HG03571 (cell line): ENCODE measurements around the gene WDR17.
A peak's percentile ranks its signal among the peaks of the same experiment; 100 is the strongest.
"Not testable (repeated sequence)": the region's sequence is repeated elsewhere in the genome, so short reads cannot be mapped to it uniquely, and the experiment has no call there.

Source experiments
- ATAC-seq: cut with Tn5 transposase; IDR thresholded peaks from one replicate; pipeline ENCODE4 v1.9.1; 2021; ENCODE audit not compliant: unreplicated experiment

WDR17 gene

GRCh38 chr4:176189891-176190795 lies 124.5 kb downstream of the WDR17 start:
- ATAC-seq: no peak

DNA sequence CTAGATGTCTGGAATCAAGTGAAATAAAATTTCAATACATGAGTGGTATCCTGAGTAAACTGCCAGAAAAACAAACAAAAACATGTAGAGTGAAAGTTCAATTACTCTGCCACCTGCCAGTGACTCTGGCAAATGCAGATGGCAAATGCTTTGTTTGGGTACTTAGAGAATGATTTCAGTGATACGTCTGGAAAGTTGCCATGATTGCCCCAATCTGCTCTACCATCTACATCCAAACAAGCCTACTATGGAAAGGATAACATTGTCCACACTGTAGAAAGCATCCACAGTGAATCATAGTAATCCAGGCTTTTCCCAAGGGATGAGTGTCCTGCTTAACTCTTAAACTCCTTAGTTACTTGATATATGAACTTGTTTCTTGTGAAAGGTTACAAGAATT lies 126.3 kb downstream of the WDR17 start:
- ATAC-seq: no peak

- ATAC-seq: no peak
These were observed 127.5 kb downstream of the WDR17 start for GRCh38 chr4:176193126-176193525.

DNA sequence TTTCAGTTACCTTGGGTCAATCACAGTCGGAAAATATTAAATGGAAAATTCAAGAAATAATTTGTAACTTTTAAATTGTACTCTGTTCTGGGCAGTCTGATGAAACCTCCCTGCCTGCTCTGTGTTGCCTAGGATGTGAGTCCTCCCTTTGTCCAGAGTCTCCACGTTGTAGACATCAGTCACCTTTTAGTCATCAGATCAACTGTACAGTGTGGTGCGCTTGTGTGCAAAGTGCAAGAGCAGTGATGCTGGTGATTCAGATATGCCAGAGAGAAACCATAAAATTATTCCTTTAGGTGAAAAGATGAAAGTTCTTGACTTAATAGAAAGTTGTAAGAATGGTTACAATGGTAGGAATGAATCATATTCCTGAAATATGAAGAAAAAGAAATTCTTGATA lies 128.3 kb downstream of the WDR17 start:
- no peak for ATAC-seq

- peak; percentile 99 for ATAC-seq
These were observed 129.7 kb downstream of the WDR17 start, which contains the start of gene SPATA4 for GRCh38 chr4:176195184-176195978. Gene SPATA4 (minus strand): TSS chr4:176195585. CDS start chr4:176195562, 23 bp downstream.

DNA sequence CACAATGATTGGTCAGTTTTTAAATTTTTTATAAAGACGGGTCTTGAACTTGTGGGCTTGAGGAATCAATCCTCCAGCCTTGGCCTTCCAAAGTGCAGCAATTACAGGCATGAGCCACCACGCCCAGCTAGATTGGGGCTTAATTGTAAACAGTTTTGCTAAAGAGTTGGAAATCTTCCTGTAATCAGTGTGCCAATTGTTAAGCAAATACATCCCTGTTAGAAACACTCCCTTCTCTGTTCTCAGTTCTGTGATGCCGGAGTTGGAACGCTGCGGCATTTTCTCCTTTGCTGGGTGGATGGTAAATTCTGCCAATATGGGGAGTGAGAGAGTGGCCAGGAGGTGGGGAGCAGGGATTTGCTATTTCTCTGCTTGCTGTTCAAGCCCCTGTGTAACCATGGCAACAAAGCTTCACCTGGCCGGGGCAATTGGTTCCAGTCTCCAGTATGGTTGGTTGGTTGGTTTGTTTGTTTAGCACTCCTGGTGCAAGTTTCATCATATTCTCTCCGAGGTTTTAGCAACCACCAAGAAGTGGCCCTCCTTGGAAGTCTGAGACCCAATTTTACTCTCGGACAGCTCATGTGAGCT lies 132.8 kb downstream of the WDR17 start:
- no peak for ATAC-seq

DNA sequence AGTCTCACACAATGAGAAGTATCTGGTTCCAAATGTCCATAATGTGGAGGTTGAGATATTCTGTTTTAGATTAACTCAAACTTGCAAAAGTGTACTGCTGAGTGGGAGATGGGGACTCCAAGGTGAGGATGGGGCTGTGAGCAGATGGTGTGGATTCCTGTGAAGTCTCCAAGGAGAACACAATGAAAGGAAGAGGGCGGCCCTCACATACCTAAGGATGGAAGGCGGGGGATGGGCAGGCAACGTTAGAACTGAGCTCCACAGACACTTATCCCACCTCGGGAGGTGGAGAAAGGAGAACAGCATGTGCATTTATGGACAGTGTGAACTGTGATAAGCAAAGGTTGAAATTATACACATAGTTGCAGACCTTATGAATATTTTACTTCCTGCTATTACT lies 139.7 kb downstream of the WDR17 start:
- no peak for ATAC-seq

GRCh38 chr4:176207839-176208238 lies 142.2 kb downstream of the WDR17 start:
- ATAC-seq: no peak

GRCh38 chr4:176209535-176209934 lies 143.9 kb downstream of the WDR17 start:
- ATAC-seq: no peak

- ATAC-seq: no peak
These were observed 144.5 kb downstream of the WDR17 start for GRCh38 chr4:176210101-176210500.

- ATAC-seq: no peak
These were observed 145.1 kb downstream of the WDR17 start for GRCh38 chr4:176210579-176211296.

DNA sequence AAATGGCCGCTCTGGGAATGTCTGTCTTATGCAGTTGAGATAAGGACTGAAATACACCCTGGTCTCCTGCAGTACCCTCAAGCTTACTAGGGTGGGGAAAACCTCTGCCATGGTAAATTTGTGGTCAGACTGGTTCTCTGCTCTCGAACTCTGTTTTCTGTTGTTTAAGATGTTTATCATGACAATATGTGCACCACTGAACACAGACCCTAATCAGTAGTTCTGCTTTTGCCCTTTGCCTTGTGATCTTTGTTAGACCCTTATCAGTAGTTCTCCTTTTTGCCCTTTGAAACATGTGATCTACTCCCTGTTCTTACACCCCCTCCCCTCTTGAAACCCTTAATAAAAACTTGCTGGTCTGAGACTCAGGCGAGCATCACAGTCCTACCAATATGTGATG lies 146.7 kb downstream of the WDR17 start:
- ATAC-seq: not testable (repeated sequence)

DNA sequence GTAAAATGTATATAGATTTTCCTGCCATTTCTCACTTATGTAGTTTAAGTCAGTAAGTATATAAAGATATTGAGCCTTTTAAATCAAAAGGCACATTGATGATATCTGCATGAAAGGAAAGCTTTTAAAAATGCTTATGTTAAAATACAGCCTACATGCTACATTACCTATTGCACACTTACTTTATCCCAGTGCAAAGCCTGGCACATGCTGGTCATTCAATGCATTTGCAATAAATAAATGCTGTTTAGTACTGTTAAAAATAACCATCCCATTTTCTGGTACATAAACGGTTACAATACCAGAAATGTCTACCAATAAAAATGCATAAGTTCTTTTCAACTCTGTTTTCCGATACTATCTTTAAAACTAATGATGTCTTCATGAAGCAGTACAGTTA lies 151.9 kb downstream of the WDR17 start:
- no peak for ATAC-seq

DNA sequence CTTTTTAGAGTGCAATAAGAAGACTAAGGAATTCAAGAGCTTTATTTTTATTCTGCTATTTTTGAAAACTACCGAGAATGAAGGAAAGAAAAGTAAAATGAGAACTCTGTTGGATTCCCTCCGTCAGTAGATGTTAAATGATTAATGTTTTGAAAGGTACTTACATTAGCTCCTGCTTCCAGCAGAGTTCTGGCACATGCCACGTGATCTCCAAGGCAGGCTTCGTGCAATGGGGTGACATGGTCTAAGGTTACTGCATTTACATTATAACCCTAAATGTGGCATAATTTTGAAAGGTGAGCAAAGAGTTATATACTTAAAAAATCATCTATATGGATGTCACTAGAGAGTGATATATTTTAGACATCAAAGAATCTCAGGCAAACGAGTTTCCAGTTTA lies 156.5 kb downstream of the WDR17 start:
- ATAC-seq: no peak

- no peak for ATAC-seq
These were observed 157.9 kb downstream of the WDR17 start for GRCh38 chr4:176223561-176223960.

DNA sequence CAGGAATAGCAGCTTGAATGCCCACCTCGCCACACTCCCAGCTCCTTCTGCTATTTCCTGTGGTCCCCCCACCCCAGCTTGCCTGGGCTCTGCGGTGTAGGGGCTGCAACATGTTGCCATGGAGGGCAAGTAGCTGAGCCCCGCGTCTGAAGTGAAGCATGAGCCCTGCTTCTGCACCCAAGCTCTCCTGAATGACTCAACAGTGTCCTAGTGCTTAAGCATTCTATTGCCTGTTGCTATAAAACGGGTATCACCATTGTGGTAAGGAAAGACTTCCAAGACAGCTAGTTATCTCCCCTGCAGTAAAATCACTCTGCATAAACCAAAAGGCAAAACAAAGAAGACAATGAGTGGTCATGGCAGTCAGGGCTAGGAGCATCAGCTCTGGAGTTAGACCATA lies 161.1 kb downstream of the WDR17 start:
- ATAC-seq: no peak

DNA sequence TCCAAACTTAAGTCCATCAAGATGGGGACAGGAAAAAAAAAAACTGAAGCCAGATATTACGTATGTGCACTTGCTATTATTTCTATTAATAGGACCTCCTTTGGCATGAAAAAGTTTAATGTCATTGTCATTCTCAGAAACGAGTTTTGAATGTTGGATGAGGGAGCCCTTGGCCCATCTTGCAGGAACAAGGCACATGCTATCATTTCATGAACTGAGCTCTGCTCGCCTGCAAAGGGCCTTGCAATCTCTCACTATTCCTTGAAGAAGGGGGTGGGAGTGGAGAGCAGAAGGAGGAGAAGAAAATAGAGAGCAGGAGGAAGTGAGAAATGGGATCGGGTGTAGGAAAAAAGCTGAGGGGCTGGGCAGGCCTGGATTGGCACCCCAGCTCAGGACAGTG lies 164.0 kb downstream of the WDR17 start:
- ATAC-seq: no peak
